Right ventricle myocardium inferior (tissue), 1 donor: Measurements from ENCODE around the gene IRF3. TPM values are rescaled to one million over a fixed set of nuclear protein-coding genes. Genes with fewer than 3 reads are reported as not detected.

Experiments
- microRNA-seq: library from miRNA; unstranded; fragments of <30 nt; microRNA quantifications from one replicate; pipeline ENCODE4 v1.2.0, GENCODE V29; 2020
- total RNA-seq: library from RNA; stranded (reverse); fragmentation: NEBNext Ultra II Directional; extraction: Animal tissue kit (Norgen Biotek cat#: 25700); gene quantifications from one replicate; pipeline ENCODE4 v1.2.1, GENCODE V29; 2021
- donor health status: DM: no; HTN: yes; CAD: no; lungs with severe emphysema.

The IRF3 gene
- total RNA-seq, 1 donor from 2014 or later: 36.4 TPM

Small RNA genes within 50 kb of the gene (microRNA-seq; reads per million reads assigned to microRNA genes)
- not detected for gene MIR5088

Other genes with a start within 250 kb of the IRF3 start
- not detected for gene PTH2, start 242.4 kb downstream of the IRF3 start, total RNA-seq
- gene GFY, start 240.5 kb downstream of the IRF3 start, total RNA-seq: not detected
- gene SLC17A7, start 224.3 kb downstream of the IRF3 start, total RNA-seq: 1.8 TPM
- gene PIH1D1, start 214.0 kb downstream of the IRF3 start, total RNA-seq: 32.4 TPM
- gene ALDH16A1, start 212.6 kb downstream of the IRF3 start, total RNA-seq: 12.7 TPM
- gene FLT3LG, start 191.6 kb downstream of the IRF3 start, total RNA-seq: 4.7 TPM
- gene RPL13A, start 178.2 kb downstream of the IRF3 start, total RNA-seq: 1,486 TPM
- 1,100 TPM for gene RPS11, start 169.4 kb downstream of the IRF3 start, total RNA-seq
- gene FCGRT, start 153.2 kb downstream of the IRF3 start, total RNA-seq: 105 TPM
- gene RCN3, start 137.9 kb downstream of the IRF3 start, total RNA-seq: 7.4 TPM
- gene NOSIP, start 85.3 kb downstream of the IRF3 start, total RNA-seq: 49.6 TPM
- gene PRRG2, start 84.5 kb downstream of the IRF3 start, total RNA-seq: 0.76 TPM
- 14.5 TPM for gene PRR12, start 74.7 kb downstream of the IRF3 start, total RNA-seq
- gene RRAS, start 25.7 kb downstream of the IRF3 start, total RNA-seq: 120 TPM
- 42.5 TPM for gene SCAF1, start 23.6 kb downstream of the IRF3 start, total RNA-seq
- gene BCL2L12, start 76 bp upstream of the IRF3 start, total RNA-seq: 10.6 TPM
- 122 TPM for gene PRMT1, start 11.4 kb upstream of the IRF3 start, total RNA-seq
- 0.84 TPM for gene ADM5, start 23.7 kb upstream of the IRF3 start, total RNA-seq
- gene CPT1C, start 25.3 kb upstream of the IRF3 start, total RNA-seq: 2.9 TPM
- gene TSKS, start 97.4 kb upstream of the IRF3 start, total RNA-seq: 0.57 TPM
- gene AP2A1, start 101.1 kb upstream of the IRF3 start, total RNA-seq: 76.4 TPM
- gene FUZ, start 147.4 kb upstream of the IRF3 start, total RNA-seq: 21.0 TPM
- gene MED25, start 152.4 kb upstream of the IRF3 start, total RNA-seq: 70.4 TPM
- 122 TPM for gene PTOV1, start 185.3 kb upstream of the IRF3 start, total RNA-seq
- gene PNKP, start 201.7 kb upstream of the IRF3 start, total RNA-seq: 36.9 TPM
- gene AKT1S1, start 211.5 kb upstream of the IRF3 start, total RNA-seq: 37.2 TPM
- gene TBC1D17, start 211.8 kb upstream of the IRF3 start, total RNA-seq: 44.9 TPM
- 0.30 TPM for gene IL4I1, start 231.0 kb upstream of the IRF3 start, total RNA-seq